ENCODE measurements around the gene SLC35F6.

DNA sequence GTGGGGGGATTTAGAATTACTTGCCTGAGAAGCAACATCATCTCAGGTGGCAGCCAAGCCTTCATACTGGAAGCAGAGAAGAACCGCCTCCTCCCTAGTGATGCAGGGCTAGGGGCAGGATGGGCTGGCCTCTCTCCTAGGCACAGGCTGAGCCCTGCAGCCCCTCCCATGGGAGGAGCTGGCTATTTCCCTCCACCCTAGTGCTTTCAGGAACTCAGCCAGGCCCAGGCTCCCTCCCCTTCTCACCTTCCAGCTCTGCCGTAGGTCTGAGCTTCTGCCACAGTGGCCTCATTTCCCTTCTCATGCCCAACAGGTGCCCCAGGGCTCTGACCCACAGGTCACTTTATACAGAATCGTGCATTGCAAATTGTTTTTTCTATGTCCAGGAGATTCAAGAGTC, 52.8 kb downstream of the SLC35F6 start:
- TF ChIP-seq, protein P1, sequence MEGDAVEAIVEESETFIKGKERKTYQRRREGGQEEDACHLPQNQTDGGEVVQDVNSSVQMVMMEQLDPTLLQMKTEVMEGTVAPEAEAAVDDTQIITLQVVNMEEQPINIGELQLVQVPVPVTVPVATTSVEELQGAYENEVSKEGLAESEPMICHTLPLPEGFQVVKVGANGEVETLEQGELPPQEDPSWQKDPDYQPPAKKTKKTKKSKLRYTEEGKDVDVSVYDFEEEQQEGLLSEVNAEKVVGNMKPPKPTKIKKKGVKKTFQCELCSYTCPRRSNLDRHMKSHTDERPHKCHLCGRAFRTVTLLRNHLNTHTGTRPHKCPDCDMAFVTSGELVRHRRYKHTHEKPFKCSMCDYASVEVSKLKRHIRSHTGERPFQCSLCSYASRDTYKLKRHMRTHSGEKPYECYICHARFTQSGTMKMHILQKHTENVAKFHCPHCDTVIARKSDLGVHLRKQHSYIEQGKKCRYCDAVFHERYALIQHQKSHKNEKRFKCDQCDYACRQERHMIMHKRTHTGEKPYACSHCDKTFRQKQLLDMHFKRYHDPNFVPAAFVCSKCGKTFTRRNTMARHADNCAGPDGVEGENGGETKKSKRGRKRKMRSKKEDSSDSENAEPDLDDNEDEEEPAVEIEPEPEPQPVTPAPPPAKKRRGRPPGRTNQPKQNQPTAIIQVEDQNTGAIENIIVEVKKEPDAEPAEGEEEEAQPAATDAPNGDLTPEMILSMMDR (IDR thresholded peaks at IDR 0.05) = no peak
- TF ChIP-seq POLR2A (IDR thresholded peaks at IDR 0.05) = no peak
